ENCODE data around the gene GSTM2.

GRCh38 chr1:109664671-109665070, 3.2 kb upstream of the GSTM2 start:
- TF ChIP-seq CTCF (IDR thresholded peaks at IDR 0.05) (no peak), POLR2A (IDR thresholded peaks at IDR 0.05) (no peak)
